GM12878 (cell line): ENCODE measurements around the gene IRAK2. TPM values are rescaled to one million over a fixed set of nuclear protein-coding genes. Genes with fewer than 3 reads are reported as not detected.

Experiments used
- ATAC-seq: fragments of 200-7000 bp; cut with Tn5 transposase; 3 replicates; pipeline ENCODE4 v1.9.1; 2020; ENCODE audit warnings: mild to moderate bottlenecking, moderate library complexity
- BruUV-seq: library from RNA; stranded (reverse); fragments of 400-500 nt; replicated peaks from 2 replicates; lab custom pipeline; 2021; lab: Mats Ljungman, UMichigan
- CTCF ChIA-PET: fragments of 300-600 bp; sonication (Branson Sonifier 250); formaldehyde crosslinking; extraction: SDS; loops from one replicate; lab custom pipeline; 2021; ENCODE audit warnings: inconsistent platforms; lab: Yijun Ruan, JAX
- POLR2A ChIA-PET: fragments of 350-600 bp; formaldehyde crosslinking; extraction: SDS; loops from one replicate; lab custom pipeline; 2021; ENCODE audit warnings: inconsistent platforms; lab: Charles Lee
- RAD21 ChIA-PET: fragments of 300-600 bp; sonication (Branson Sonifier 250); formaldehyde crosslinking; loops from one replicate; lab custom pipeline; 2023; ENCODE audit warnings: antibody characterized with exemption; ENCODE audit not compliant: unreplicated experiment; lab: Charles Lee
- SMC1A ChIA-PET: fragments of 300-600 bp; sonication (Branson Sonifier 250); formaldehyde crosslinking; loops from one replicate; lab custom pipeline; 2023; ENCODE audit not compliant: unreplicated experiment, uncharacterized antibody; lab: Charles Lee
- DNase-seq: peaks from one replicate; pipeline ENCODE4 v3.0.0-alpha.2; 2011; ENCODE audit warnings: low read depth, low spot score
- FAIRE-seq: peaks from 3 replicates; lab custom pipeline; 2011; peaks lifted over from hg19 to GRCh38; lab: Jason Lieb, UNC
- H2AFZ ChIP-seq: 2 replicates; pipeline ENCODE4 v1.6.0; 2011; ENCODE audit warnings: low read depth, low read length, control low read depth; ENCODE audit not compliant: control insufficient read depth
- H3K27ac ChIP-seq: 2 replicates; pipeline ENCODE4 v1.5.1; 2011; ENCODE audit warnings: control low read depth; ENCODE audit not compliant: control insufficient read depth, insufficient read depth
- H3K27me3 ChIP-seq, 2 experiments: replicated peaks in 1 of 2; 2 replicates each; pipeline versions ENCODE4 v1.6.0 to v1.6.1; 2011; ENCODE audit warnings: low read length in 1 of 2; ENCODE audit not compliant: control insufficient read depth in 2 of 2, insufficient read depth in 2 of 2
- H3K36me3 ChIP-seq, 2 experiments: 2 replicates each; pipeline ENCODE4 v1.5.1; 2011; ENCODE audit warnings: low read length in 1 of 2; ENCODE audit not compliant: control insufficient read depth in 2 of 2, insufficient read depth in 2 of 2
- H3K4me1 ChIP-seq: 2 replicates; pipeline ENCODE4 v1.6.1; 2011; ENCODE audit warnings: mild to moderate bottlenecking, low read length, moderate library complexity, mixed read lengths; ENCODE audit not compliant: control insufficient read depth, insufficient read depth
- H3K4me2 ChIP-seq: 2 replicates; pipeline ENCODE4 v1.6.0; 2011; ENCODE audit warnings: control low read depth; ENCODE audit not compliant: control insufficient read depth, insufficient read depth
- H3K4me3 ChIP-seq: fragments of 200-600 bp; sonication (generic); 2 replicates; pipeline ENCODE4 v1.5.1; 2016
- H3K79me2 ChIP-seq: 2 replicates; pipeline ENCODE4 v1.6.0; 2011; ENCODE audit warnings: low read length; ENCODE audit not compliant: control insufficient read depth, insufficient read depth
- H3K9ac ChIP-seq: 2 replicates; pipeline ENCODE4 v1.8.0; 2011; ENCODE audit warnings: low read length, control low read depth, mixed read lengths; ENCODE audit not compliant: control insufficient read depth, insufficient read depth
- H3K9me3 ChIP-seq: replicated peaks from 3 replicates; pipeline ENCODE4 v1.5.1; 2011; ENCODE audit warnings: mild to moderate bottlenecking, low read length; ENCODE audit not compliant: control insufficient read depth, insufficient read depth
- H4K20me1 ChIP-seq: 2 replicates; pipeline ENCODE4 v1.6.0; 2011; ENCODE audit not compliant: control insufficient read depth, insufficient read depth
- CEBPZ ChIP-seq: fragments of 150-350 bp; IDR thresholded peaks from 2 replicates; pipeline ENCODE4 v1.6.1; 2016; ENCODE audit warnings: low read depth, low read length
- CTCF ChIP-seq, 3 experiments: IDR thresholded peaks in 2 of 3; conservative IDR thresholded peaks in 1 of 3; 2 replicates each; pipeline ENCODE4 v1.5.1; 2011; ENCODE audit warnings: low read depth in 3 of 3, low read length in 3 of 3, mild to moderate bottlenecking in 3 of 3, control low read depth in 2 of 3, moderate library complexity in 2 of 3, inconsistent platforms in 1 of 3, mixed read lengths in 1 of 3; ENCODE audit not compliant: control insufficient read depth in 2 of 3, insufficient read depth in 1 of 3; ENCODE audit errors: extremely low read depth in 1 of 3
- FOXK2 ChIP-seq: fragments of 450-650 bp; IDR thresholded peaks from 2 replicates; pipeline ENCODE4 v1.6.1; 2017; ENCODE audit warnings: mild to moderate bottlenecking, moderate library complexity
- HCFC1 ChIP-seq: fragments of 150-350 bp; IDR thresholded peaks from 2 replicates; pipeline ENCODE4 v1.6.1; 2014; ENCODE audit warnings: low read length
- IKZF1 ChIP-seq: fragments of 450-650 bp; conservative IDR thresholded peaks from 2 replicates; pipeline ENCODE4 v1.6.1; 2017; ENCODE audit warnings: antibody characterized with exemption, mild to moderate bottlenecking
- IKZF2 ChIP-seq, 2 experiments: fragments of 450-650 bp; IDR thresholded peaks; 2 replicates each; pipeline ENCODE4 v1.6.1; 2017; ENCODE audit warnings: mild to moderate bottlenecking in 2 of 2, moderate library complexity in 2 of 2
- JUNB ChIP-seq: IDR thresholded peaks from 2 replicates; pipeline ENCODE4 v1.6.1; 2016; ENCODE audit warnings: antibody characterized with exemption, mild to moderate bottlenecking
- MTA2 ChIP-seq: fragments of 450-650 bp; IDR thresholded peaks from 2 replicates; pipeline ENCODE4 v1.6.1; 2016; ENCODE audit warnings: low read depth, mild to moderate bottlenecking, moderate library complexity
- NR2C2 ChIP-seq: IDR thresholded peaks from 2 replicates; pipeline ENCODE4 v1.6.1; 2011; ENCODE audit warnings: borderline replicate concordance, low read depth; ENCODE audit not compliant: control insufficient read depth, insufficient read length
- POLR2AphosphoS5 ChIP-seq: IDR thresholded peaks from 2 replicates; pipeline ENCODE4 v1.6.1; 2011; ENCODE audit warnings: mild to moderate bottlenecking, low read length, inconsistent platforms
- RUNX3 ChIP-seq: IDR thresholded peaks from 2 replicates; pipeline ENCODE4 v1.6.1; 2012; ENCODE audit warnings: low read length, inconsistent platforms
- SIN3A ChIP-seq: IDR thresholded peaks from 2 replicates; pipeline ENCODE4 v1.6.1; 2012; ENCODE audit warnings: low read depth, low read length, improper control_type of control experiment
- SIX5 ChIP-seq: IDR thresholded peaks from 2 replicates; pipeline ENCODE4 v1.6.1; 2011; ENCODE audit warnings: mild to moderate bottlenecking, low read depth, low read length, moderate library complexity; ENCODE audit not compliant: severe bottlenecking
- SMAD1 ChIP-seq: fragments of 450-650 bp; IDR thresholded peaks from 2 replicates; pipeline ENCODE4 v1.6.1; 2018; ENCODE audit warnings: mild to moderate bottlenecking, low read depth; ENCODE audit not compliant: partially characterized antibody
- SMC3 ChIP-seq: IDR thresholded peaks from 2 replicates; pipeline ENCODE4 v1.6.1; 2011; ENCODE audit warnings: low read length, improper control_type of control experiment, borderline replicate concordance
- SPI1 ChIP-seq: IDR thresholded peaks from 2 replicates; pipeline ENCODE4 v1.6.1; 2011; ENCODE audit warnings: low read depth, mild to moderate bottlenecking, low read length, moderate library complexity, borderline replicate concordance; ENCODE audit not compliant: insufficient read depth
- TCF12 ChIP-seq: IDR thresholded peaks from 2 replicates; pipeline ENCODE4 v1.6.1; 2011; ENCODE audit warnings: low read depth, mild to moderate bottlenecking, low read length
- ZNF274 ChIP-seq: IDR thresholded peaks from one replicate; pipeline ENCODE4 v1.8.0; 2011; ENCODE audit not compliant: insufficient read length, insufficient read depth
- whole genome bisulfite sequencing: methylation state at CpG from one replicate; pipeline ENCODE4 v1.1.6; 2016; ENCODE audit warnings: low lambda C conversion rate; ENCODE audit not compliant: insufficient replicate concordance, insufficient coverage; ENCODE audit errors: missing lambda C conversion rate; 5-methylcytosine and 5-hydroxymethylcytosine counted together
- in situ Hi-C: fragments of 300-500 bp; cut with MboI; formaldehyde crosslinking; loops from 9 replicates; pipeline ENCODE4 v1.14.3; 2018; ENCODE audit warnings: mixed read lengths
- intact Hi-C: fragments of 100-400 bp; cut with micrococcal nuclease; formaldehyde crosslinking; loops from one replicate; pipeline ENCODE4 v1.14.2; 2022; ENCODE audit not compliant: unreplicated experiment
- polyA plus RNA-seq, 11 experiments: library from polyadenylated mRNA; depleted of rRNA in 4 of 11; unstranded in 6 of 11; stranded (reverse) in 5 of 11; fragments of >200 nt; fragmentation: Nextera tagmentation in 4 of 11; fragmentation: Illumina TruSeq in 1 of 11; extraction: Ambion mirVana in 4 of 11; extraction: Trizol in 1 of 11; gene quantifications; 1 replicate in 1 of 11; 2 replicates in 10 of 11; pipeline versions ENCODE4 v1.2.1 to v1.2.3, GENCODE V29; 2011 to 2016; ENCODE audit warnings: inconsistent platforms in 2 of 11, missing spikeins in 2 of 11, low read depth in 1 of 11
- total RNA-seq, 4 experiments: library from RNA; depleted of rRNA in 3 of 4; stranded (reverse); fragments of >200 nt in 3 of 4; fragmentation: Illumina TruSeq in 1 of 4; extraction: Trizol in 1 of 4; gene quantifications; 2 replicates each; pipeline versions ENCODE4 v1.2.1 to v1.2.3, GENCODE V29; 2013 to 2021

IRAK2 gene
- total and polyA plus RNA-seq, 10 of the 15 experiments (the other 5 are each of a cell fraction or from before 2014, with no cell fraction given) = 0.48 to 5.7 (median 4.5) TPM

- CTCF ChIA-PET = interaction anchor here (0.6 to 2.1 kb wide), 4 partner anchors 10 to 43 kb away, joined by 3 to 9 read pairs (median 4); partner anchors contain the start of gene GHRL
- BruUV-seq = TSS peak; percentile 92
- Histone ChIP-seq H4K20me1 (no peaks in the 10 kb centered on the region; the same call in 1 of the 2 replicates), H3K4me1 (peaks cover 6% of the 10 kb centered on the region; the same call in 1 of the 2 replicates), H3K4me3 (peak overlapping the region; percentile 97), H3K27me3 (no peaks in the 10 kb centered on the region), H3K4me2 (peak overlapping the region; percentile 82), H3K9me3 (peaks cover 12% of the 10 kb centered on the region), H3K9ac (peak overlapping the region; percentile 79), H2AFZ (peak overlapping the region; percentile 62), H3K79me2 (peaks cover 44% of the 10 kb centered on the region), H3K36me3 (peaks cover 0 to 11% of the 10 kb centered on the region in 2 experiments; a peak in 2 of 4 replicates), H3K27ac (peak overlapping the region; percentile 81)
- POLR2A ChIA-PET = interaction anchor here (0.6 to 1.5 kb wide), 4 partner anchors 28 to 262 kb away, joined by 3 to 9 read pairs (median 6); partner anchors contain the start of gene SEC13
- FAIRE-seq = no peak
- 1% methylated on average over 32 of the region's 32 CpGs for WGBS
- no peak for DNase-seq
- RAD21 ChIA-PET = interaction anchor here (0.5 to 1.9 kb wide), 7 partner anchors 14 to 316 kb away, joined by 3 to 8 read pairs (median 3); partner anchors contain the start of genes CRELD1 and SEC13
- in situ Hi-C loops = no loop called here
- SMC1A ChIA-PET = interaction anchor here (0.9 to 1.6 kb wide), 4 partner anchors 12 to 316 kb away, joined by 3 to 5 read pairs (median 4); partner anchors contain the start of genes CRELD1 and GHRL
- intact Hi-C loops = loop anchor here (1.0 kb wide), 2 partner anchors 43 to 50 kb away; partner anchors contain the start of gene GHRL
- peak; percentile 53 for ATAC-seq
- TF ChIP-seq TCF12 (0 out of 2 replicates have a peak, but pooled peaks have one; percentile 5), SMAD1 (no peak), IKZF2 (IDR thresholded peaks at IDR 0.05) (peak; percentile 34 to 48; a peak in 1 of 4 replicates), SIN3A (peak; percentile 69; the same call in 1 of the 2 replicates), RUNX3 (peak; percentile 12), CTCF (IDR thresholded peaks at IDR 0.05 in 2 of 3, conservative IDR thresholded peaks at IDR 0.05 in 1 of 3; ENCODE audit: control insufficient read depth in 2 of 3, extremely low read depth in 1 of 3, insufficient read depth in 1 of 3, low read depth in 3 of 3, low read length in 3 of 3) (no peak), HCFC1 (peak; percentile 39; the same call in 1 of the 2 replicates), NR2C2 (no peak), ZNF274 (no peak), FOXK2 (no peak), SIX5 (peak; percentile 1), CEBPZ (no peak), JUNB (no peak), POLR2AphosphoS5 (peak; percentile 15; the same call in 1 of the 2 replicates), IKZF1 (peak; percentile 37), MTA2 (no peak), SPI1 (0 out of 2 replicates have a peak, but pooled peaks have one; percentile 10), SMC3 (no peak)
Observed at GRCh38 chr3:10248984-10249748, 84.4 kb downstream of the IRAK2 start.
